Raji (cell line): ENCODE measurements around the gene FAM117A.

Experiments used
- POLR2A ChIP-seq: IDR thresholded peaks from 2 replicates; pipeline ENCODE4 v1.6.1; 2011; ENCODE audit warnings: low read depth, low read length, control low read depth; ENCODE audit not compliant: insufficient read depth

Gene FAM117A

DNA sequence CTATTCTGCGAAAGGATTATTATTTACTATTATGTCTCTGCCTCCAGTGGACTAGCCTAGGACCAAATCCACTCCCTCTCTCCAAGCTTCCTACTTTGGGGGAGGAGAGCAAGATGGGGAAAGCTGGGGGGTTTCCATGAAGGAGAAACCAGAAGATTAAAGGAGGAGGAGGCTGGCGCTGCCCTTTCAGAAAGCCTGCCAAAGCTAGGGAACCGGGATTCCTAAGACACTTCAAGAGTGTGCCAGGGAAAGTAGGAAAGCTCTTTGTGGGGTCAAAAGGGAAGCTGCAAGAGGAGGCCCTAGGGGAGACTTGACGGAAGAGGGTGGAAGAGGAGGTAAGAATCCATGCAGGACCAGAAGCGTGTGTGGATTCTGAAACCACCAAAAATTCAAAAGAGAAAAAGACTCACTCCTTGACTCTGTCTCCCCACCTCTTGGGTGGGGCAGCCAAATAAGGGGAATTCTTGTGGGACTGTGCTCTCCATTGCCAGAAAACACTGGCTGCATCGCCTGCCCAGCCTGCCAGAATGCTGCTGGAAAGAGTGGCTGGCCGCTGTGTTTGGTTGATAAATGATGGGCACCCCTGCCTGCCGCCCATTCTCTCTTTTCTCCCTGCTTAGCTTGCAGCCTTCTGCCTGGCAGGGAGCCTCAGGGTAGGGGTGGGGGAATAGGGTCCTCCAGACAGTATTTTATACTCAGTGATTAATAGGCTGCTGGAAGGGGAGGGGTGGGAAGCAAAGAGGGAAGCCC is 12.8 kb upstream of the FAM117A start:
- no peak for TF ChIP-seq POLR2A

DNA sequence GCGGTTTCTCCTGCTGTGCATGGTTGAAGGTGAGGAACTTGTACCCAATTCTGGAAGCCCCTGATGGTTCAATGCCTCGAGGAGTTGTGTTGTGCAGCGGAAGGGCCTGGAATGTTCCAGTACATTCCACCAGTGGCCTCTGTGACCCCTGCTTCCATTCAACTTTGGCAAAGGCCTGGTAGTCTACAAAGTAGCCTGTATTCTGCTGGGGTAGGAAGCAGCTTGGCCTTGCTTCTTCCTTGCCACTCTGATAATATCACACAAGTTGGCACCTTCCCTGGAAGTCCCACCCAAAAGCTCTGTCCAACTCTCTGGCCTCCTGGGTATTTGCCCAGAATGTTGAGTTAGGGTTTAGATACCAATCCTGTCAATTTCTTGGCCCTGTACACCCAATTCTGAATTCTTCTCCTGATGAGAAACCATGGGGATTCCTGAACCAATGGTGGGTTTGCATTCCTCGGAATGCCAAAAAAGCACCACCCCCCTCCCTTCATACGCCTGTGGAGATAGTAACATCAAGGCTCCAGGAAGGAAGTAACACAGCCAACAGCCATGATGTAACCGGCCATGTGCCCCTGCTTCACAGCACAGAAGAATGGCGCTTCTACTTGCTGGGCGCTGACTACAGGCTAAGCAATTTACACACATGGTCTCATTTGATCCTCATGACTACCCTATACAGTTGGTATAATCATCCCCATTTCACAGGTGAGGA is 11.8 kb upstream of the FAM117A start:
- no peak for TF ChIP-seq POLR2A

DNA sequence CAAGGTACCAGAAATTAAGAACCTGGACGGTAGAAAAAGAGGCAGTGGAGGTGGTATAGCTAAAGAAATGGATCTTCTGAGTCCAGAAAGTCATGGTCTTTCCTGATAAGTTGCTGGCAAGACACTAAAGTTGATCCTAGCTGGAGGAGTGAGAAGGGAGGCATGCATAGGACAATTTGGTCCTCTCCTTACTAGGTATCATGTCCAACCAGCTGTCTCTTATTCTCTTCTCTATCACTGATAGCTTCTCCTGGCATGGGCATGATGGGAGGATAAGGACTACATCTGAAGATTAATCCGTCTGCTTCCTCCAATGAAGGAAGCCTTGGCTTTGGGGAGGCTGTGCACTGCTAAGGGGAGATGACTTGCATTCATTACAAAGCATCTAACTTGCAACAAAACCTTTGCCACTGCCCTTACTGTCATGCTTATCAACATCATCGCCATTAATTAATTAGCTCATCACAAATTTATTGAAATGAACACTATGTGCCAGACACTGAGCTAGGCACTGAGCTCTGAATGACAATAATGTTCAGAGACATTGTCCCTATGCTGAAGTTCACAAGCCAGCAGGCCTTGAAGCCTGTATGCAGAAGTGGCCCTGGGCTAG is 3.1 kb upstream of the FAM117A start:
- TF ChIP-seq POLR2A, result no peak

DNA sequence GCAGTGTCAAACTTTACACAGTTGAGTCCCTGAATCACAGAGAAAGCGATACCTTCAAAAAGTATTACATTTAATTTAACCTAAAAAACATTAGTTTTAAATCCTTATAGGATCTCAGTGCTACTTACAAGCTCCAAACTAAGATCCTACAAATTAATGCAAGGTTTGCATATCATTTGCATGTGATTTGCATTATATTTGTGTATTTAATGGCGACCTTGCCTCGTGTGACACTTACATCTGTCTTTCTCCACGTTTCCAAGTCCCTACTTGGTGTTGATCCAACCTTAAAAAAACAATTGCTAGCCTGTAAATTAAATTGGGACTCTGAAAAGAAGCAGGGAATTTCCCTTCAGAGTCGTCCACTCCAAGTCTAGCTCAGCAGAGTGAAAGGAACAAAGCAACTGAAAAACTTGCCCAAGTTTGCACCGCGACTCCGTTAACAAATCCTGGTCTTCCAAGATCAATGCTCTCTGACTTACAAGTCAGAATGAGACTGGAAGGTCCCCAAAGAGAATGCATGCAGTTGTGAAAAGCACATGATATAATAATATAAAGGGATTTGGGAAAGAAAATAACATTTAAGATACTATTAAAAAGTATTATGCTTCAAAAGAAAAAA is 739 bp upstream of the FAM117A start:
- no peak for TF ChIP-seq POLR2A

DNA sequence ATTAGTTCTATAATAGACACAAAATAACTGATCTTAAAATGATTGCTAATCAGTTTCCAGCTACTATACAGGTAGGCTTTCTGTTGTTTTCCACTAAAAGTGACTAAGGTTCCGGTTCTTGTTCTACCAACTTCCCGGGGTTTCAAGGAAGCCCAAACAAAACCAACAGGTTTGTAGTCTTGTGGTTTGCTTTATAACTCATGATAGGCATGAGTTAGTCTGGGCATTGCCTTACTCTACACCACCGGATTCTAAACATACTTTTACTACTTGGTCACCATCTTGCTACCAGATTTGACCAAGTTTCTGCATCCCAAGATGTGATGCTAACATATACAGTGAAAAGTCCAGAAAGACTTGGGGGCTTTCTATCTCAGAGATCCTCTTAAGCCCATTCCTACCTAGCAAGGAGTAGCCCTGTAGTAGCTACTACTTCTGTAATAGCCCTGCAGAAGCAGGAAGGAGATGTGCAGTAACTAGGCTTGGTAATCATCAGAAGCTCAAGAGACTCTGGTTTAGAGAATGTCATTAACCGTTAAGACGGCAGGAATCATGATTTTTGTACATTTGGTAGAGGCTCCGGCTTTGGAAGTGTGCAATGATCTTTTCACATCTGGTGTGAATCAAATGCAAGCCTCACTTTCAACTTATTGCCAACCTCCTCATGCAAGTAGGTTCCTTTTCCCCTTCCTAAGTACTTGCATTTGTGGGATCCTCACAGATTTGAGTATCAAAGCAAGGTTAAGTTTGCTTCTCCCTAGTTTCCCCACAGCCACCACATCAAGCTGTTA is 1.6 kb downstream of the FAM117A start:
- TF ChIP-seq POLR2A, result no peak

DNA sequence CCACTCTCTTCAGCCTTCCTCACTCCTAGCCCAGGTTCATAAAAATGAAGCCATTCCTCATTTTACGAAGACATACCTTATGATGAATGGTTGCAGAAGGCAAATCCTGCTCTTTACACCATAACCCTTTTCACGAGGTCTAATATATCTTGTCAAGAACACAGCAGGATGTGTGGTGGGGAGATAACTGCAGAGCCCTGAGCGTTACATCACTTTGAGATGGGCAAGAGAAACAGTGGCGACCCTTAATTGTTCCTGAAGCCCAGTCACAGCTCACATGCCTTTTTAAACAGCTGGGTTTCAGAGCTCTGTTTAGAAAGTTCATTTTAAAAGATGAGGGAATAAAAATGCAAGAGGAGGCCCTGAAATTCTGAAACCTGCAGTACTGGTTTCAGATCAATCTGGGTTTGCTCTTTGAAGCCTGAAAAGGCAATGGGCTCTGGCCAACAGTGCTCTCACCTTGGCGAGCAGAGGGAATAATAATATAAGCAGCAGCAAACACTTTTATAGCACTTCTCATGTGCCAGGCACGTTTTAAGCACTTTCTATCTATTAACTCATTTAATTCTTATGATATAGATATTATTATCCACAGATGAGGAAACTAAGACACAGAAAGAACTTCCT is 2.9 kb downstream of the FAM117A start:
- TF ChIP-seq POLR2A, result no peak

DNA sequence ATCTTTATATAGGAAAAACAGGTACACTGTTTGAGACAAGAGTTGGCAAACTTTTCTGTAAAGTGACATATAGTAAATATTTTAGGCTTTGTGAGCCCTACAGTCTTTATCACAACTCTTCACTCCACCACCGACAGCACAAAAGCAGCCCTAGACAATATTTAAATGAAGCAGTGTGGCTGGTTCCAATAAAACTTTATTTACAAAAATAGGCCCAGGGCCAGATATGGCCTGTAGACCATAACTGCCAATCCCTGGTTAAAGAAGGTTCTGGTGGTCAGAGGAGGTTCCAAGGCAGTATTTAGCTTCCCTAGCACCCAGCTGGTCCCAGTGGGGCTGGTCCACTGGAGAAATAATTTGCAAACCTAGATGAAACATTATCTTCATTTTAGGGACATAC is 3.6 kb downstream of the FAM117A start:
- no peak for TF ChIP-seq POLR2A

DNA sequence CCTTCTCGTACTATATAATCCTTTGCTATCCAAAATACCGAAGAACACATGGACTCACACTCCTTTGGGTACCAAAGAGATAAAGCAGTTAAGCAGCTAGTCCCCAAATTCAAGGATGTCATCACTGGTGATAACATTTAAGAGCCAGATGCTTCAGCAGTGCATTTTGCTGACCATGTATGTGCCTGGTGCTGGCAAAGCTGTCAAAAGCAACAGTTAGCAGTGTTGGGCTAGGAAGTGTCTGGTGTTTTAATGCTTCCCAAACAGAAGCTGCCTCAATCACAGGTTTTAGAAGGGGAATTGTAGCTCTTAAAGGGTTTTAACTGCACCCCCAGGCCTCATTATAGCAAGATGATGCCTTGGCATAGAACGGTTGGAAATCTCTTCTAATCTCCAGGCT is 4.7 kb downstream of the FAM117A start:
- TF ChIP-seq POLR2A, result no peak

DNA sequence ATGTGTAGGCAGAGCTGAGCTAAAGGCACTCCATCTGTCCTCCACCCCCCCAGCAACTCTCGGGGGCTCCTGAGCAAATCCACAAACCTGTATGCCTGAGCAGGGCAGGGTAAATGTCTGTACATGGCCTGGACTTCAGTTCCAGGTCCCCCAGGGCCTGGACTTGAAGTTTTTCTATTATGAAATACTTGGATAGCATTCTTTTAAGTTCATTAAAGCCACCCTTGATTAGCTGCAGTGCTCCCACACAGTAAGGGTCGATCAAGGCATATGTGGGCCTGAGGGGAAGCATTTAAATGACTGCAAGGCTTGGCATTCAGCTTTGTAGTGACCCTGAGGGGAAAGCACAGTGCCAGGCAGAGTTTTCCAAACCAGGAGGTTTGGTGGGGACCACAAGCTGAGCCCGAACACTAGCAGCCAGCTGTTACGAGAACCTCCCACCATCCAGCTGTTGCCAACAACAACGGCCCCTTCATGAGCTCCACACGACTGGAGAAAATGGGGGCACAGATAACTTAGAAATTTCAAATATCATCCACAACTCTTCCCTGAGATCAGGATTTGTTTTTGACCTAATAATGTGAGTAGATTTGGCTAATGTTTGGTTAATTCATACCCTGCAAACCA is 6.7 kb downstream of the FAM117A start:
- no peak for TF ChIP-seq POLR2A

DNA sequence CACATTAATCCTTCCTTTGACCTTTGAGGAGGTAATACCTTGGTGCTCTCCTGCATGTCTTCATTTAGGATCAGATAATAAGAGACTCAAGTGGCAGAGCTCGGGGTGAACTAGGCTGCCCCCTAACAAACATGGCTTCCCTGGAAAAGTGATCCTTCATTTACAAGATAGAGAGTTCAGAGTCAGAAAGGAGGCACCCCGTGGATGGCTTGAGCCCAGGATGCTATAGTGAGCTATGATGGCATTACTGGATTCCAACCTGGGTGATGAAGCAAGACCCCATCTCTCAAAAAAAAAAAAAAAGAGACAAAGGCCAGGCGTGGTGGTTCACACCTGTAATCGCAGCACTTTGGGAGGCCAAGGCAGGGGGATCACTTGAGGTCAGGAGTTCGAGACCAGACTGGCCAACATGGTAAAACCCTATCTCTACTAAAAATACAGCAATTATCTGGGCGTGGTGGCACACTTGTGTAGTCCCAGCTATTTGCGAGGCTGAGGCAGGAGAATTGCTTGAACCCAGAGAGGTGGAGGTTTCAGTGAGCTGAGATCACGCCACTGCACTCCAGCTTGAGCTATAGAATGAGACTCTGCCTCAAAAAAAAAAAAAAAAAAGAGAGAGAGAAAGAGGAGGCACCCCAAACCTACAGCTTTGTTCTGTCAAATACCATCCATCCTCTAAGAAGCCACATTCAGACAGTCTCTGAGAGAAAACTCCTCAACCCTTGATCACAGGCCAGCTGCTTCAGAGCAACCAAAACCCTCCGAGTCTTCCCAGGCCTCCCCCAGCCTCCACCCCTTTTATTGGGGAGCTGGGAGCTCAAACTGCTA is 7.4 kb downstream of the FAM117A start:
- TF ChIP-seq POLR2A, result no peak

DNA sequence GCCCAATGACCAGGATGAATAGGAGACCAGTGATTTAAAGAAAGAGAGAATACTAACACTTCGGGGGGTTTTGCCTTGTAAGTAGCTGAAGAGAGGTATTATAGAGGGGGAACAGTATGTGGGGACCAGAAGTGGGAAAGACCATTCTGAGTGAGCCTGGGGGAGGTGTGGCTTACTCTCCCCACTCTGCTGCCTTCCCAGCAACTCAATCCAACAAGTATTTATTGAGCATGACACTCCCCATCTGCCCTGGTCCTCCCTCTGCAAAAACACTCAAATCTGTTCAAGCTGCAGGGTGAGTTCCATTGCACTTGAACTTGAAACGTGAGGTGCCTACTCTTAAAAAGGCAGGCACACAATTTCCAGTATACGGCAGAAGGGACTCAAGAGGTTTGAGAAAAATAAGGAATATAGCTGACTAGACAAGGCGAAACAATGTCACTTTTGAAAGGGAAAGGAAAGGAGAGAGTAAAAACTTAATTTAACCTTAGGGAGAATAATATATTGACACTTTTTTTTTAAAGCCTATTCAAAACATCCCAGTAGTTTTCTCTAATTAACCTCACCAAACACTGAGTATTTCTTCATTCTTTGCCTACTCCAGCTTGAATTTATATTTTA is 8.2 kb downstream of the FAM117A start:
- no peak for TF ChIP-seq POLR2A

DNA sequence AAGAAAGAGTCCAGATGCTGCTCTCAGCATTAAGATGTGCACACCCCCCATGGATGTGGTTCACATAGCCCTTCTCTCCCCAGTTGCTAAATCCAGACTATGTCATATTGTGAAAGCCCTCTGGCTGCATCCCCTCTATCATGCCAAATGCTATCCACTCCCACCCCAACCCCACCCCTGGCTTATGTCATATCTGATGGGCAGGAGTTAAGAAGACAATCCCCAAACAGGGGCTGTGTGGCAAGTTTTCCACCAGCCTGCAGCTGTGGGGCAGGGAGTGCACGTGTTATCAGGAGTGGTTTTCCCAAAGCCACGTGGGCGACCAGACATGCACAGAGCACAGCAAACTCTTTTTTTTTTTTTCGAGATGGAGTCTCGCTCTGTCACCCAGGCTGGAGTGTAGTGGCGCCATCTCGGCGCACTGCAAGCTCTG is 10.0 kb downstream of the FAM117A start:
- no peak for TF ChIP-seq POLR2A

DNA sequence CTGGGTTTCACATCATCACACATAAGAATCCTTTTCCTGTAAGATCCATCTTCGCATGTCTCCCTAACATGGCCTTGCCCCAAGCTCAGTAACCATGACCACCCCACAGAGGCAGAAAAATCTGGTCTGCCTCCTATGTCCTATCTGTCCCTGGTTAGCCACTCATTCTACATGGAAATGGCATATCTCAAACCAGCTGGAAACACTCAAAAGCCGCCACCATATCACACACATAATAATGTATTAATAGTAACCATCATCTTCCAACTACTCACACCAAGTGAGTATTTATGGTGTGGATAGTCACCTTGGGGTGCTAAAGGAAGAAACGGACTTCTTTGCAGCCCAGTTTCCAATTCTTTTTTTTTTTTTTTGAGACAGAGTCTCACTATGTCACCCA is 11.4 kb downstream of the FAM117A start:
- no peak for TF ChIP-seq POLR2A
